C1 segment of cervical spinal cord (tissue), 14 donors: ENCODE results near the gene SLC5A11.
"Not testable (repeated sequence)": the region's sequence is repeated elsewhere in the genome, so short reads cannot be mapped to it uniquely, and the experiment has no call there.

Source experiments
- DNase-seq, 14 donors: peaks; one replicate each; lab custom pipeline; 2025; lab: John Stamatoyannopoulos, UW

SLC5A11 gene

DNA sequence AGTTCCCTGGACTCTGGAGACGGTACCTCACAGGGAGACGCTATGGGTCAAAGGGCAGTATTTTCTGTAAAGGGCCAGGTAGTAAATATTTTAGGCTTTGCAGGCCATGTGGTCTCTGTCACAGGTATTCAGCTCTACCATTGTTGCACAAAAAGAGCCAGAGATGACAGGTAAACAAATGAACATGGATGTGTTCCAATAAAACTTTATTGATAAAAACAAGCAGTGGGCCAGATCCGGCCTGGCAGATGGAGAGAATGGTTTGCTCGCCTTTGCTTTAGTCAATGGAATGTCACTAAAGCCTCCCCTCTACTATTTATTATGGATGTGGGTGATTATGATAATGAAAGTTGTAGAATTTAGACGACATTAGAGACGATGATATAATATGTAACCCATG lies 8.9 kb upstream of the SLC5A11 start:
- DNase-seq: no peak

DNA sequence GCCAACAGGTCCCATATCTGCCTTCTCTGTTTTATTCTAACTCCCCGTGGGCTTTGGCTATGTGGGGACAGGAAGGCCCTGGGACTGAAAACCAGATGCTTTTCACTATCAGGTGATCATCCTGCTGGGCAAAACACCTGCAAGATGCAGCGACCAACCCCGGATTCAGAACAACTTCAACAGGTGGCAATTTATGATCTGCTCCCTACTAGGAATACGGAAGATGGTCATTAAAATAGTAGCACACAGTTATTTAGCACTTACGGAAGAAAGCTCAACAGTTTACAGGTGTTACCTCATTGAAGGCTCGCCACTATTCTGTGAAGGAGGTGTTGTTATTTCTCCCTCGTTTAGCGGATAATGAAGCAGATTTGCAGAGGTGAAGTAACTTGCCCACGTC lies 7.8 kb upstream of the SLC5A11 start:
- DNase-seq: no peak

DNA sequence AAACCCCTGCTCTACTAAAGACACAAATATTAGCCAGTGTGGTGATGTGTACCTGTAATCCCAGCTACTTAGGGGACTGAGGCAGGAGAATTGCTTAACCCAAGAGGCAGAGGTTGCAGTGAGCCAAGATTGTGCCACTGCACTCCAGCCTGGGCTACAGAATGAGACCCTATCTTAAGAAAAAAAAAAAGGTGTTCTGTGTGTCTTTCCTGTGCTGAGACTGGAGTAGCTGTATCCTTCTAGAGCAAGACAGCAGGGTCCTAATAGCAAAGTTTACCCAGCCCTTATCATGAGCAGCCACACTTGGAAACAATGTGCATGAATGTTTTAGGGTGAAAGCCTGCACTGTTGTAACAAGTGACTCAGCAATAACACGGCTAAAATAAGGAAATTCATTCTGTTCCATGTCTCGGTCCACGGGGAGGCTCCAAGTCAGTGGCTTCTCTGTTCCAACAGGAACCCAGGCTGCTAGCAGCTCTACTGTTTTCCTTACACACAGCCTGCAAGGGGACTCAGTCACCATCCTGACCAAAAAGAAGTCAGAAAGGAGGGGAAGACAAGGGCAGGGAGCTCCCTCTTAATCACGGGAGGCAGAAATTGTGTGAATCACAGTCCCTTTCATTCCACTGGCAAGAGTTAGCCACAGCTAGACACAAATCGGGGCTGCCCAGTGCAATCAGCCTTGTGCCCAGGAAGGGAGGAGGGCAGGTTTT lies 7.1 kb upstream of the SLC5A11 start:
- DNase-seq: peak in 11 of 14 donors; percentile 26 to 65 (median 43)

DNA sequence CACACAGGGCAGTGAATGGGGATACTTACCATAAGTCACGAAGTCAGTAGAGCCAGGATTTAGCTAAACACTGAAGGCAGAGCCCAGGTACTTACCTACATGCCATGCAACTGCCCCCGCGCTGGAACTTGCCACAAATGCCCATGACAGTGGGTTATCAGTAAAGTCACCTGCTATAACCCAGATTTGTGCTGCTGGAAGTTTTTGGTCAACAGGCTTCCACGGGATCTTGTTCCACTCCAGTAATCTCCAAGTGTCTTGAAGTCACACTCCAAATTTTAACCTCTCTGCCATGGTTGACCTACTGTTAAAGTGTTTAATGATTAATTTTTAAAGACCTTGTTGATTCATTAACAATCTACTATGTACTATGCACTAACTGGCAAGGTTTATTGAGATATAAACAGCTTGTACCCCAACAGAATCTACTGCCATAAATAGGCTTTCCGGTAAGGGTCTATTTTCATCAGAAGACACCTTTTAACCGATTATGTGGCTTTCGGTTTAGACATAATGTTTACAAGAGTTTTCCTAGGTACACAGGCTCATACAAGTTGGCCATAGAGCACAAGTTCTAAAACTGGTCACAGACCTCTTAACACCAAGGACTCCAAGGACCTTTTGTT lies 6.3 kb upstream of the SLC5A11 start:
- no peak for DNase-seq

DNA sequence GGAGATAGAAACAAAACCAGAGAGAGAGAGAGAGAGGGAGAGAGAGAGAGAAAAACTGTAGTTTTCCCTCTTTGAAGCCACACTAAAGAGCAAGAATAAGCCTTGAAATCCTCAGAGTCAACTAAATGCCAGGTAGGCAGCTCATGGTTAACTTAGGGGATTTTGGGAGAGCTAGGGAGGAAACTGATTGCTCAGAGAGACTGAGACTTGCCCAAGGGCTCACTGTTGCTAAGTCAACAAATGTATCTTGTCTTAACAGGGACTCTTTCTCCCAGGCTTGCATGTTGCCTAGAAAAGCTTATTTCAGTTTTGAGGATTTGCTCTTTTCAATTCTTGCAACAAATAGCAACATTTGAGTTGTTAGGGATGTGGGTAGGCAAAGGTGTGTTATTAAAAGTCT lies 4.5 kb upstream of the SLC5A11 start:
- no peak for DNase-seq

DNA sequence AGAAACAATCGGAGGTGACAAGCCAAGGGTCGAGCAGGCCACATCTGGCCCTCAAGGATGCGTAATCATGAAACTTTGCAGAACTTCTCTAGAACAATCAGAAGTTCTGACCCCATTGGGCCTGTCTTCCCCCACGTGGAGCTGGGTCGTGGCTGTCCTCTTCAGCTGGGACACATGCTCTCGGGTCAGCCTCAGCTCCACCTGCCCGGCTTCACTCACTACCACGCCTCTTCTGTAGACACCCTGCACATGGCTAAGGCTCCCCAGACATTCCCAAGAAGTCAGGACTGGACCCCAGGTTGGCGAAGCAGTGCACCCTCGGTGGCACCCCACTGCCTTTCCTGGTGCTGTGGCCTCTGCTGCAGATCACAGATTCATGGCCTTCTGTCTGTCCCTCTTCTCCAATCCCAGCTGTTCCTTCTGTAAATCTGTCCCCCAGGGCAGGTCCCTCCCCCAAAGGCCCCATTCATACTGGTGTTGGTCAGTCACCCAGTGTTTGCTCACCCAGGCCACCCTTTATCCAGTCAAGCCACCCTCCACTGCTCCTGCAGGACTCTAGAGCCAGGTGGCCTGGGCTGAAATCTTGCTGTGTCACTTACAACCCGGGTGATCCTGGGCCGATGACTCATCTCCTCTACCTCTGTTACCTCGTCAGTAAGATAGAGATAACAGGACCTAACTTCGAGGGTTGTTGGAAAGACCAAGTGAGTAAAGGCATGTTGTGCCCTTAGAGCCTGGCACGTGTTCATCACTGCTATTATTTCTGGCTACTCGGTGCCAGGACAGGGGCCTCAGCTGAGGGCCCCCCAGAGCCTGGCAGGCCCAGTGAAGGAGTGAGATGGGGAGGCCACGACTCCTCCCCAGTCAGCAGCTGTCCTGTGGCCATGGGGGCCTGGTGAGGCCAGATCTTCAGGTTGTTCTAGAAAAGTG lies 1.4 kb upstream of the SLC5A11 start:
- DNase-seq: no peak

DNA sequence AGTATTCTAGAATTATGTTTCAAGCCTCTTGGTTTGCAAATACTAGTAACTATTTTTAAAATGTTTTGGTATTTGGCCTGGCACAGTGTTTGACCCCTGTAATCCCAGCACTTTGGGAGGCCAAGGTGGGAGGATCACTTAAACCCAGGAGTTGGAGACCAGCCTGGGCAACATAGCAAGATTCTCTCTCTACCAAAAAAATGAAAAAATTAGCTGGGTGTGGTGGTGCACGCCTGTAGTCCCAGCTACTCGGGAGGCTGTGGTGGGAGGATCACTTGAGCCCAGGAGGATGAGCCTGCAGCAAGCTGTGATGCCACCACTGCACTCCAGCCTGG lies 765 bp upstream of the SLC5A11 start:
- DNase-seq: not testable (repeated sequence)

DNA sequence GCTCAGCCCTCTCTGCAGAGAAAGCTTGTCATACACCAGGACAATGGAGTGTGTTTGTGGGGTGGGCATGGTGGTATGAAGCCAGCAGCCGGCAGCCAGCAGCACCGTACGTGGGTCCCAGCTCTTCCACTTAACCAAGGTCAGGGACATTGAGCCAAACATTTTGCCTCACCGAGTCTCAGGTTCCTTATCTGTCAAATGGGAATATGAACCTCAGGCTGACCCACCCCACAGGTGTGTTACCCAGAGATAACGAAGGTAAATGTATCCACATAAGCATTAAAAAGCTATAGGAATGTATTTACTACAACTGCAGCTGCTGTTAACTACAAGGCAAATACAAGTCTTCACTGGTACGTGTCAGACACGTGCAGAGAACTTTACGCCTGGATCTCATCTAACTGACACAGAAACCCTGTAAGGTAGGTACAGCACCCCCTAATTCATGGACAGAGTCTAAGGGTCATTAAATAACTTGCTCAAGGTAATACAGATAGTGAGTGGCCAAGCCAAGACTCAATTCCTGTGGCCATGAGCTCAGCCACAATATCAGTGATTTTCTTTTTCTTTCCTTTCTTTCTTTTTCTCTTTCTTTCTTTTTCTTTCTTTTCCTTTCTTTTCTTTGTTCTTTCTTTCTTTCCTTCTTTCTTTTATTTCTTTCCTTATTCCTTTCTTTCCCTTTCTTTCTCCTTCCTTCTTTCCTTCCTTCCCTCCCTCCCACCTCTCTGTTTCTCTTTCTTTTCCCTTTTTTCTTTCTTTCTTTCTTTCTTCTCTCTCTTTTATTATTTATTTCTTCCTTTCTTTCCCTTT lies 990 bp downstream of the SLC5A11 start:
- no peak for DNase-seq

DNA sequence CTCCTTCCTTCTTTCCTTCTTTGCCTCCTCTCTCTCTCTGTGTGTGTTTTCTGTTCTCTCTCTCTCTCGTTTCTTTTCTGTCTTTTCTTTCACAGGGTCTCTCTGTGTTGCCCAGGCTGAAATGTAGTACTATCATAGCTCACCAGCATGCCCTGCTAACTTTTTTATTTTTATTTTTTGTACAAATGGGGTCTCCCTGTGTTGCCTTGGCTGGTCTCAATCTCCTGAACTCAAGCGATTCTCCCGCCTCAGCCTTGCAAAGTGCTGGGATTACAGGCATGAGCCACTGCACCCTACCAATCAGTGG lies 1.5 kb downstream of the SLC5A11 start:
- DNase-seq: no peak

DNA sequence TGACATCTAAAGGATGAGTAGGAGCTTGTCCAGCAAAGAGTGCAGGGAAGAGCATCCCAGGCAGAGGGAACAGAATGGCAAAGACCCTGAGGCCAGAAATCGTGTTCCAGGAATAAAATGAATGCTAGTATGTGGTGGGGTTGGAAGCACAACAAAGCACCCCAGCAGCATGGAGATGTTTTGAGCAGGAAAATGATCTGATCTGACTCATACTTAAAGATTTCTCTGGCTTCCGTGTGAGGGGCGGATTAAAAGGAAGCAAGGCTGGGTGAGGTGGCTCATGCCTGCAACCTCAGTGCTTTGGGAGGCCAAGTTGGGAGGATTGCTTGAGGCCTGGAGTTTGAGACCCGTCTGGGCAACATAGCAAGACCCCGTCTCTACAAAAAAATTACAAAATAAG lies 2.3 kb downstream of the SLC5A11 start:
- DNase-seq: no peak

DNA sequence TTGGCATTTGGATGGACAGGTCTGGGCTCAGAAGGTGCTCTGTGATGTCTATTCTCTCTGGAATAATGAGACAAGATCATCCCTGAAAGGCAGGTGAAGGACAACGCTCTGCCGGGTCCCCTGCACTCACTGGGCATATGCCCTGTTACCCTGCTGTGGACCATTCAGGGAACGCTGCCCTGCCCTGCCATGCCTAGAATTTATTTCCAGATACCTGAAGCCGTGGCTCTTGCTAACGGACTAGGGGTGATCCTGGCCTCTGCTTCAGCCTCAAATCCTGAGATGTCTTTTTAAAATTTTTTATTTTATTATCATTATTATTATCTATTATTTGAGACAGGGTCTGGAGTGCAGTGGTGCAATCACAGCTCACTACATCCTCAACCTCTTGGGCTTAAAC lies 3.9 kb downstream of the SLC5A11 start:
- DNase-seq: no peak

DNA sequence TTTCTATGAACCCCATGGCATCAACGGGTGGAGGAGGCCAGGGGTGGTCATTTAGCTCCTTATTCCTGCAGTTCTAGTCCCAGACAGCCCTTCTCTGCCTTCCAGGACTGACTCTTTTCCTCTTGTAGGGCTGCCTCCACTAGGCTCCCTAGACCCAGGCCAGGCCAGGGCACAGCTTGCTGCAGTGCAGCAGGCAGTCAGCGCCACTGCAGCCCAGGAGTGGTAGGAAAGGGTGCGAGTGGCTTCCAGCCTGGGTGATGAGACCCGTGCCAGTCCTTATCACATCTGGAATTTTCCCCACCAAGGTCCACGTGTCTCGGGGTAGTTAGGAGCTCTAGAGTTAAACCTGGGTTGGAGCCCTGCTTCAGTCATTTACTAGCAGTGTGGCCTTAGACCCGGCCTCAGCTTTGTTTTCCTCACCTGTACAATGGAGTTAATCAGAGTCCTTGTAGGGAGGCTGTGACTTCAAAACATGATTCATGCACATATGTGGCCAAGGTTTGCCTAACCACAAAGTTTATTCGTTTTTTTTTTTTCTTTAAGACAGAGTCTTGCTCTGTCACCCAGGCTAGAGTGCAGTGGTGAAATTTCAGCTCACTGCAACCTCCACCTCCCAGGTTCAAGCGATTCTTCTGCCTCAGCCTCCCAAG lies 4.7 kb downstream of the SLC5A11 start:
- DNase-seq: peak in 3 of 14 donors; percentile 4 to 17 (median 10)

DNA sequence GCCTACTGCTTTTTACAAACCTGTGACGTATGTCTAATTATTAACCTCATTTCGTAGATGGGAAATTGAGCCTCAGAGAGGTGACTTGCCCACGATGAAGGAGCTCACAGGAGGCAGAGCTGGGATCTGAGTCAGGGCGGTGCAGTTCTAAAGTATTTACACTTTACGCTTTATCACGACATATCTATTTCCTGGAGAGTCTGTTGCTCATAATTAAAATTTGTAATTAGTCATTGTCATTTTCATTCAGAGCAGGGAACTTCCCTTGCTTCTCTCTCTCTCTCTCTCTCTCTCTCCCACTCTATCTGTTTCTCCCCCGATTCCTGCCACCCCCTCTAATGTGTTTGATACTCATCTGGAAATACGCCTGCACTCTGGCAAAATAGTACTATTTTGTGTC lies 5.9 kb downstream of the SLC5A11 start:
- peak in 1 of 14 donors; percentile 21 for DNase-seq

DNA sequence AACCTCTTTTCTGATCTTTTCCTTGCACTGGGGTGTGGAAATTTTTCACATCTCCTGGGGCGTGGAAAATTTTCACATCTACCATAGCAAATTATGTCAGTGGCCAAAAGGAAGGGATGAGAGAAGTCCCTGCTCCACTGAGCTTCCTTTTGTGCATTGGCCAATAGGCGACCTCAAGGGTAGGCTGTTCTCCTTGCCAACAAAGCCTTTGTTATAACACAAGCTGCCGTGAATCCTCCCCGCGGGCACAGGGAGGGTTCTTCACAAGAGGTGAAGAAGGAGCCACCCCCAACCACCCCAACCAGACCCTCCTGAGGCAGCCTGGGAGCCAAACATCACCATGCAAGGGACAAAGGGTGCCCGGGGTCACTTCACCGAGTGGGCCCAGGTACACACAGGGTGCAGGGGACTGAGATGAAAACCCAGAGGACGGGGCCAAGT lies 6.5 kb downstream of the SLC5A11 start:
- peak in 7 of 14 donors; percentile 3 to 56 (median 30) for DNase-seq

DNA sequence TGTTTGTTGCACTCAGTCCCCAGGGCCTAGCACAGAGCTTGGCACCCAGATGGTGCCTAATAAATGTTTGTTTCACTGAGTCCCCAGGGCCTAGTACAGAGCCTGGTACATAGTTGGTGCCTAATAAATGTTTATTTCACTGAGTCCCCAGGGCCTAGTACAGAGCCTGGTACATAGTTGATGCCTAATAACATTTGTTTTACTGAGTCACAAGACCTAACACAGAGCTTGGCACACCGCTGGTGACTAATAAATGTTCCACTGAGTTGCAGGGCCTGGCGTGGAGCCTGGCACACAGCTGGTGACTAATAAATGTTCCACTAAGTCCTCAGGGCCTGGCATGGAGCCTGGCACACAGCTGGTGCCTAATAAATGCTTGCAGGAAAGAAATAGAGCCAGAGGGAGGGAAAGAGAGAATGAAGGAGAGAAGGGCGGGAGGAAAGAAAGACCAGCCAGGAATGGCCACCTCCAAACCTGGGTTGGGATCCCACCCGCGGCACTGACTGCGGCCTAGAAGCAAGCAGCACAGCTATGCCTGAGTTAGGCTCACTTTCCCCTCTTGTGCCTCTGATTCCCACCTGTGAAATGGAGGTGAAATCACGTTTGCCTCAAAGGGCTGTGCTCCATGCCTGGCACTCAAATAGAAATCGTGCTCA lies 7.5 kb downstream of the SLC5A11 start:
- DNase-seq: no peak

DNA sequence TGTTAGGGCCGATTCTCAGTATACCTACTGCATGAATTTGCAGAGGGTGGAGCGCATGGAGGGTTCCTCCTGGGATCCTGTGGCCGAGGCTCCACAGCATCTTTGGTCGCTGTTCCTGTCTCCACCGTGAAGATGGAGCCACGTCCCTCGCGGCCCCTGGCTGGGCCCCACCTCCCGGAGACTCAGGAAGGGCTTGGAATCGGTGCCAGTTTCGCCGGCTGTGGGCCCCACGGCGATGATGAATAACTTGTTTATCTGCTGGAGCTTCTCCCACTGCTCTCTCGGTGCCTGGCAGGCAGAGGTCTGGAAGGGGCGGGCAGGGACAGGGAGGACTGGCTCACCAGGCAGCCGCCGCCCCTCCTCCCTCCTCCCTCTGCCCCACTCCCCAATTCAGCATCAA lies 8.1 kb downstream of the SLC5A11 start:
- DNase-seq: peak in 13 of 14 donors; percentile 10 to 88 (median 68)

DNA sequence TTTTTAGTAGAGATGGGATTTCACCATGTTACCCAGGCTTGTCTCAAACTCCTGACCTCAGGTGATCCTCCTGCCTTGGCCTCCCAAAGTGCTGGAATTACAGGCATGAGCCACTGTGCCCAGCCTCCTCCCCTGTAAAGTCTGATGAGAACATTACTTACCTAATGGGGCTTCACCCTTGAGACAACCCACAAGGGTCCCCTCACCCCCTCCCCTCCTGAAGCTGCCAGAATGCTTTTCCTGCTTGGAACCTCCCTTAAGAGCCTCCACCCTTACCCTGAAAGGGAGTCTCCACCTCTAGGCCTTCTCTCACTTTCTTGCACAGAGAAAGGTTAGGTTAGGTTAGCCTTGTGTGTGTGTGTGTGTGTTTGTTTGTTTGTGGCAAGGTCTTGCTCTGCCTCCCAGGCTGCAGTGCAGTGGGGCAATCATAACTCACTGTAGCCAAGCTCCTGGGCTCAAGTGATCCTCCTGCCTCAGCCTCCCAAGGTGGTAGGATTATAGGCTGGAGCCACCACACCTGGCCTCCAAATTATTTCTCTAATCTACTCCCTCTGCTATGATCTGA lies 8.9 kb downstream of the SLC5A11 start:
- no peak for DNase-seq

DNA sequence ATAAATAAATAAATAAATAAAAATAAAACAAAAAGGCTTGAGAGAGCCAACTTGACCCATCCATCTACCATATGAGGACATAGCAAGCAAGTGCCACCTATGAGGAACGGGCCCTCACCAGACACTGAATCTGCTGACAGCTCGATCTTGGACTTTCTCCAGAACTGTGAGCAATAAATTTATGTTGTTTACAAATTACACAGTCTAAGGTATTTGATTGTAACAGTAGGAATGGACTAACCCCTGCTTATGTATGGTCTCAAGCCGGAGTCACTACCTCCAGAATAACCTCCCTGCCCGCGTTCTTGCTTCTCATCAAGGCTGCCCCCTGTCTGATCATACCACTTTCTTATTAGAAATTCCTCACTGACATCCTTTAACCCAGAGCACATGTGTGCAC lies 9.9 kb downstream of the SLC5A11 start:
- DNase-seq: no peak

DNA sequence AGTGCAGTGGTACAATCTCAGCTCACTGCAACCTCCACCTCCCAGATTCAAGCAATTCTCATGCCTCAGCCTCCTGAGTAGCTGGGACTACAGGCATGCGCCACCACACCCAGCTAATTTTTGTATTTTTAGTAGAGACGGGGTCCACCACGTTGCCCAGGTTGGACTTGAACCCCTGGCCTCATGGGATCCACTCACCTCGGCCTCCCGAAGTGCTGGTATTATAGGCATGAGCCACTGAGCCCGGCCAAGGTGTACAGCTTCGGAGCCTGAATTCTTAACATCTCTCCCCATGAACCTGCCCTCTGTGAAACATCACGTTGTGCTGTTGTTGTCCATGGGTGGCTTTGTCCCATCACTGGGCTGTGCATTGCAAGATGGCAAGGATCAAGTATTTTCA lies 11.1 kb downstream of the SLC5A11 start:
- not testable (repeated sequence) for DNase-seq
